Esophagus muscularis mucosa (tissue), 4 donors: ENCODE results near the gene FAM120B. TPM values are rescaled to one million over a fixed set of nuclear protein-coding genes. Genes with fewer than 3 reads are reported as not detected.

ENCODE experiments used
- DNase-seq: peaks from one replicate; pipeline ENCODE4 v3.0.0-alpha.2; 2017; ENCODE audit errors: extremely low spot score
- H3K27ac ChIP-seq, 4 donors: fragments of 200-600 bp; sonication (generic); replicated peaks in 1 of 4; 1 replicate in 3 of 4; 2 replicates in 1 of 4; pipeline ENCODE4 v1.5.1; 2016 to 2019; ENCODE audit warnings: mild to moderate bottlenecking in 1 of 4
- H3K27me3 ChIP-seq, 4 donors: fragments of 200-600 bp; sonication (generic); one replicate each; pipeline versions ENCODE4 v1.5.1 to v1.6.0; 2016 to 2019
- H3K36me3 ChIP-seq, 4 donors: fragments of 200-600 bp; sonication (generic); one replicate each; pipeline ENCODE4 v1.5.1; 2016 to 2019
- H3K4me1 ChIP-seq, 4 donors: fragments of 200-600 bp; sonication (generic); one replicate each; pipeline ENCODE4 v1.5.1; 2016 to 2019
- H3K4me3 ChIP-seq, 4 donors: fragments of 200-600 bp; sonication (generic); 1 replicate in 2 of 4; 2 replicates in 2 of 4; pipeline ENCODE4 v1.5.1; 2016 to 2019; ENCODE audit warnings: mild to moderate bottlenecking in 4 of 4, moderate library complexity in 1 of 4
- H3K9me3 ChIP-seq, 4 donors: fragments of 200-600 bp; sonication (generic); 1 replicate in 3 of 4; 2 replicates in 1 of 4; pipeline ENCODE4 v1.5.1; 2016 to 2019
- CTCF ChIP-seq, 3 experiments: fragments of 200-600 bp in 2 of 3; fragments of 450-650 bp in 1 of 3; sonication (generic) in 2 of 3; IDR thresholded peaks; one replicate each; pipeline ENCODE4 v1.5.1; 2017 to 2019; ENCODE audit warnings: antibody characterized with exemption in 3 of 3, mild to moderate bottlenecking in 2 of 3, moderate library complexity in 1 of 3
- EP300 ChIP-seq: sonication (generic); formaldehyde crosslinking; IDR thresholded peaks from one replicate; pipeline ENCODE4 v1.6.1; 2017; ENCODE audit warnings: antibody characterized with exemption
- POLR2A ChIP-seq: fragments of 450-650 bp; IDR thresholded peaks from one replicate; pipeline ENCODE4 v1.6.1; 2017; ENCODE audit warnings: antibody characterized with exemption, moderate library complexity, mild to moderate bottlenecking, low read depth
- POLR2AphosphoS5 ChIP-seq, 2 donors: sonication (generic); formaldehyde crosslinking; IDR thresholded peaks; one replicate each; pipeline ENCODE4 v1.6.1; 2017; ENCODE audit warnings: antibody characterized with exemption in 2 of 2
- WGBS: methylation state at CpG from one replicate; pipeline ENCODE4 v1.1.5; 2018; 5-methylcytosine and 5-hydroxymethylcytosine counted together
- intact Hi-C: fragments of 100-400 bp; cut with DNase I; formaldehyde crosslinking; loops from one replicate; pipeline ENCODE4 v1.15.1; 2023
- total RNA-seq, 4 donors: library from RNA; depleted of rRNA; stranded (reverse); fragments of >200 nt; gene quantifications; one replicate each; pipeline versions ENCODE4 v1.1.0 to v1.2.1, GENCODE V29; 2016

Gene FAM120B
- total RNA-seq, 4 donors from 2014 or later, result 28.1 to 49.0 (median 33.7) TPM

GRCh38 chr6:170403451-170403850 lies 96.9 kb downstream of the FAM120B start:
- peaks cover 27 to 81% (median 59%) of the 10 kb centered on the region in 4 donors for H3K36me3 ChIP-seq
- no peaks in the 10 kb centered on the region for H3K27me3 ChIP-seq
- WGBS, result 66% methylated on average over 3 of the region's 3 CpGs
- no peaks in the 10 kb centered on the region for H3K4me1 ChIP-seq
- DNase-seq, result no peak
- H3K27ac ChIP-seq, result no peak overlapping the region
- intact Hi-C loops, result no loop called here
- TF ChIP-seq POLR2A (no peak), POLR2AphosphoS5 (IDR thresholded peaks at IDR 0.05) (no peak), EP300 (no peak), CTCF (IDR thresholded peaks at IDR 0.05) (no peak)
- no peaks in the 10 kb centered on the region for H3K9me3 ChIP-seq
- no peak overlapping the region for H3K4me3 ChIP-seq

GRCh38 chr6:170404036-170404435 lies 97.5 kb downstream of the FAM120B start:
- Histone ChIP-seq H3K4me3 (no peak overlapping the region), H3K36me3 (peaks cover 27 to 76% (median 59%) of the 10 kb centered on the region in 4 donors), H3K27ac (no peak overlapping the region), H3K9me3 (no peaks in the 10 kb centered on the region), H3K4me1 (no peaks in the 10 kb centered on the region), H3K27me3 (no peaks in the 10 kb centered on the region)
- TF ChIP-seq POLR2A, result no peak
- TF ChIP-seq POLR2AphosphoS5 (IDR thresholded peaks at IDR 0.05), result no peak
- TF ChIP-seq EP300, result no peak
- TF ChIP-seq CTCF (IDR thresholded peaks at IDR 0.05), result no peak
- intact Hi-C loops, result no loop called here
- DNase-seq, result no peak
- 67% methylated on average over 9 of the region's 9 CpGs for WGBS

GRCh38 chr6:170404697-170405096 lies 98.1 kb downstream of the FAM120B start:
- WGBS, result 92% methylated on average over 6 of the region's 6 CpGs
- intact Hi-C loops, result no loop called here
- no peak for DNase-seq
- Histone ChIP-seq H3K27ac (no peak overlapping the region), H3K27me3 (no peaks in the 10 kb centered on the region), H3K9me3 (no peaks in the 10 kb centered on the region), H3K4me3 (no peak overlapping the region), H3K4me1 (no peaks in the 10 kb centered on the region), H3K36me3 (peaks cover 27 to 71% (median 59%) of the 10 kb centered on the region in 4 donors)
- TF ChIP-seq CTCF (IDR thresholded peaks at IDR 0.05), result no peak
- TF ChIP-seq POLR2AphosphoS5 (IDR thresholded peaks at IDR 0.05), result no peak
- no peak for TF ChIP-seq POLR2A

- Histone ChIP-seq H3K4me1 (no peaks in the 10 kb centered on the region), H3K9me3 (no peaks in the 10 kb centered on the region), H3K4me3 (no peak overlapping the region), H3K27ac (no peak overlapping the region), H3K27me3 (no peaks in the 10 kb centered on the region), H3K36me3 (peaks cover 27 to 64% (median 54%) of the 10 kb centered on the region in 4 donors)
- intact Hi-C loops, result no loop called here
- 85% methylated on average over 8 of the region's 8 CpGs for WGBS
- no peak for TF ChIP-seq POLR2A
- TF ChIP-seq EP300, result no peak
- TF ChIP-seq CTCF (IDR thresholded peaks at IDR 0.05), result no peak
- no peak for TF ChIP-seq POLR2AphosphoS5 (IDR thresholded peaks at IDR 0.05)
- no peak for DNase-seq
These were observed 98.9 kb downstream of the FAM120B start for GRCh38 chr6:170405311-170405975.

GRCh38 chr6:170407200-170407599 lies 100.6 kb downstream of the FAM120B start:
- Histone ChIP-seq H3K27me3 (no peaks in the 10 kb centered on the region), H3K4me1 (no peaks in the 10 kb centered on the region), H3K9me3 (no peaks in the 10 kb centered on the region), H3K36me3 (peaks cover 19 to 47% (median 36%) of the 10 kb centered on the region in 4 donors), H3K27ac (no peak overlapping the region), H3K4me3 (no peak overlapping the region)
- intact Hi-C loops, result no loop called here
- no peak for DNase-seq
- no peak for TF ChIP-seq POLR2AphosphoS5 (IDR thresholded peaks at IDR 0.05)
- no peak for TF ChIP-seq EP300
- no peak for TF ChIP-seq POLR2A
- TF ChIP-seq CTCF (IDR thresholded peaks at IDR 0.05), result no peak
- WGBS, result 83% methylated on average over 13 of the region's 13 CpGs
